Measurements from ENCODE around the gene BCKDK. TPM values are rescaled to one million over a fixed set of nuclear protein-coding genes. Genes with fewer than 3 reads are reported as not detected.

BCKDK gene
- total and polyA plus RNA-seq, 2 of the 13 experiments (the other 11 are each of a cell fraction or from before 2014, with no cell fraction given) = 24.9 to 42.6 TPM

GRCh38 chr16:31073142-31073969, 34.8 kb upstream of the BCKDK start (continued):
- TF ChIP-seq ZHX2 (IDR thresholded peaks at IDR 0.05; ENCODE audit: low read depth) (peak; percentile 60; the same call in 1 of the 2 replicates), ZHX2 (CRISPR knock-in tag; IDR thresholded peaks at IDR 0.05; ENCODE audit: borderline replicate concordance) (peak; percentile 80), SRSF9 (IDR thresholded peaks at IDR 0.05; ENCODE audit: borderline replicate concordance, insufficient read depth, low read depth, low read length, poor library complexity, severe bottlenecking) (no peak), RBFOX2 (IDR thresholded peaks at IDR 0.05; ENCODE audit: low read depth, low read length) (peak; percentile 85), MAFG (CRISPR knock-in tag; IDR thresholded peaks at IDR 0.05) (no peak), AKAP8 (CRISPR knock-in tag; IDR thresholded peaks at IDR 0.05) (0 out of 2 replicates have a peak, but pooled peaks have one; percentile 18), BRCA1 (CRISPR knock-in tag; IDR thresholded peaks at IDR 0.05) (peak; percentile 92; the same call in 1 of the 2 replicates), ZNF446 (CRISPR knock-in tag; IDR thresholded peaks at IDR 0.05) (0 out of 2 replicates have a peak, but pooled peaks have one; percentile 87), ZSCAN22 (CRISPR knock-in tag; IDR thresholded peaks at IDR 0.05) (0 out of 2 replicates have a peak, but pooled peaks have one; percentile 7), HMGXB4 (CRISPR knock-in tag; IDR thresholded peaks at IDR 0.05; ENCODE audit: borderline replicate concordance in 1 of 2, low read depth in 1 of 2) (peak; percentile 58 to 85), HNF1B (CRISPR knock-in tag; IDR thresholded peaks at IDR 0.05) (0 out of 2 replicates have a peak, but pooled peaks have one; percentile 37), ZNF256 (CRISPR knock-in tag; conservative IDR thresholded peaks at IDR 0.05) (peak; percentile 89; the same call in 1 of the 2 replicates), CAMTA2 (CRISPR knock-in tag; IDR thresholded peaks at IDR 0.05; ENCODE audit: borderline replicate concordance) (no peak), ZNF720 (CRISPR knock-in tag; IDR thresholded peaks at IDR 0.05) (no peak), SMYD3 (CRISPR knock-in tag; IDR thresholded peaks at IDR 0.05) (no peak), EZH2 (conservative IDR thresholded peaks at IDR 0.05; ENCODE audit: low read depth, low read length) (no peak), SRF (IDR thresholded peaks at IDR 0.05; ENCODE audit: low read depth, low read length) (0 out of 2 replicates have a peak, but pooled peaks have one; percentile 6), ZSCAN30 (CRISPR knock-in tag; IDR thresholded peaks at IDR 0.05) (no peak)
